ENCODE measurements around the gene DAZAP2. TPM values are rescaled to one million over a fixed set of nuclear protein-coding genes. Genes with fewer than 3 reads are reported as not detected.
A peak's percentile ranks its signal among the peaks of the same experiment; 100 is the strongest.

Gene DAZAP2
- polyA plus RNA-seq, 1 donor (not counting 4 experiments of a cell fraction or from before 2014, with no cell fraction given) = 199 TPM

DNA sequence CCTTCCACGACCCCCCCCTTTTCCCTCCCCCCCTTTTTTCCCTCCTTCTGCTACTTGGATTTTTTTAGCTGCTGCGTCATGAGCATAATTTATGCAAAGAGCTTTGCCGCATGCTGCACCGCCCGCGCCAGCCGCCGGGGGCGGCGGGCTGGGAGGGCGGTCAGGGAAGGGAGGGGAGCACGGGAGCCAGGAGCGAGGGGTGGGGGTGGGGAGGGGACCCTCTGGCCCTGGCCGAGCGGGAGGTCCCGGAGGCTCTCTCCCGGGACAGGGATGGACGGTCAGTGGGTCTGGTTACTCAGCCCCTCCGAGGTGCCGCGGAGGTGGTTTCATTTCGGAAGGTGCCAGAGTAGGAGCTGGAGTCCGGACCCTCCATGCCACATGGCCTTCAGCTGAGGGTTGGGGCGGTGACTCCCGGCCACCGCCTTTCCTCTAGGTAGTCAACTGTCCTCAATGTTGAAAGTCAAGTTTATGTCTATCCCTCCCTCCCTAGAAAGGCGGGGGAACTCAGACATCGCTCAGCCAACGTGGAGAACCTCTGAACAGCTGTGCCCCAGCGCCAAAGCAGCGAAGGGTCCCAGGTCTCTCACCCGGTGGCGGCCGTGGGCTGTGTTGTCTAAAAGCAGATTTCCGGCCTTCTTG, 20.5 kb upstream of the DAZAP2 start, which contains the start of gene POU6F1:
Gene POU6F1, minus strand, starts transcription at position 95 of the 639 bp plus-strand sequence. CDS start 11,226 bp downstream, outside the sequence.
- no peak for DNase-seq (ENCODE audit: low read depth, low spot score)
- peaks cover 8% of the 10 kb centered on the region for H3K4me1 ChIP-seq (ENCODE audit: control insufficient read depth, extremely low read depth, insufficient read depth, low read length)
- H3K27ac ChIP-seq (ENCODE audit: control insufficient read depth, insufficient read depth, low read length) = peak within 1 kb of the TSS; percentile 76
- no peaks in the 10 kb centered on the region for H3K9me1 ChIP-seq (ENCODE audit: control insufficient read depth, extremely low read depth, insufficient read depth, low read length)
- H4K20me1 ChIP-seq (ENCODE audit: control insufficient read depth, extremely low read depth, insufficient read depth, low read length) = no peaks in the 10 kb centered on the region
- no peaks in the 10 kb centered on the region for H3K79me2 ChIP-seq (ENCODE audit: control insufficient read depth, insufficient read depth, low read length)
- H3K9ac ChIP-seq (ENCODE audit: control insufficient read depth, extremely low read depth, insufficient read depth, low read length) = peak within 1 kb of the TSS; percentile 89
- no peaks in the 10 kb centered on the region for H3K27me3 ChIP-seq (ENCODE audit: control insufficient read depth, extremely low read depth, insufficient read depth, low read length)
- dilution Hi-C loops (cut with MboI; ENCODE audit: extremely low pct_ligation_motif_present, low sequenced_read_pairs) = no loop called here
- no peaks in the 10 kb centered on the region for H3K36me3 ChIP-seq (ENCODE audit: control insufficient read depth in 2 of 2, extremely low read depth in 1 of 2, insufficient read depth in 2 of 2, low read length in 2 of 2)
- peak within 1 kb of the TSS; percentile 65 to 84 (median 83) for H3K4me3 ChIP-seq (ENCODE audit: control insufficient read depth in 2 of 3, extremely low read depth in 1 of 3, insufficient read depth in 2 of 3, low read depth in 1 of 3, low read length in 3 of 3)
- H2AFZ ChIP-seq (ENCODE audit: control insufficient read depth, low read length) = peak within 1 kb of the TSS; percentile 95
- TF ChIP-seq, protein P1, sequence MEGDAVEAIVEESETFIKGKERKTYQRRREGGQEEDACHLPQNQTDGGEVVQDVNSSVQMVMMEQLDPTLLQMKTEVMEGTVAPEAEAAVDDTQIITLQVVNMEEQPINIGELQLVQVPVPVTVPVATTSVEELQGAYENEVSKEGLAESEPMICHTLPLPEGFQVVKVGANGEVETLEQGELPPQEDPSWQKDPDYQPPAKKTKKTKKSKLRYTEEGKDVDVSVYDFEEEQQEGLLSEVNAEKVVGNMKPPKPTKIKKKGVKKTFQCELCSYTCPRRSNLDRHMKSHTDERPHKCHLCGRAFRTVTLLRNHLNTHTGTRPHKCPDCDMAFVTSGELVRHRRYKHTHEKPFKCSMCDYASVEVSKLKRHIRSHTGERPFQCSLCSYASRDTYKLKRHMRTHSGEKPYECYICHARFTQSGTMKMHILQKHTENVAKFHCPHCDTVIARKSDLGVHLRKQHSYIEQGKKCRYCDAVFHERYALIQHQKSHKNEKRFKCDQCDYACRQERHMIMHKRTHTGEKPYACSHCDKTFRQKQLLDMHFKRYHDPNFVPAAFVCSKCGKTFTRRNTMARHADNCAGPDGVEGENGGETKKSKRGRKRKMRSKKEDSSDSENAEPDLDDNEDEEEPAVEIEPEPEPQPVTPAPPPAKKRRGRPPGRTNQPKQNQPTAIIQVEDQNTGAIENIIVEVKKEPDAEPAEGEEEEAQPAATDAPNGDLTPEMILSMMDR (optimal IDR thresholded peaks at IDR 0.05 in 1 of 3, IDR thresholded peaks at IDR 0.05 in 1 of 3, conservative IDR thresholded peaks at IDR 0.05 in 1 of 3; ENCODE audit: extremely low read depth in 1 of 3, insufficient read depth in 2 of 3, low read length in 3 of 3) = peak in 2 of 3 experiments; percentile 33 to 59
- no peak for TF ChIP-seq EZH2 (IDR thresholded peaks at IDR 0.05; ENCODE audit: low read length)
- H3K9me3 ChIP-seq (ENCODE audit: control insufficient read depth, low read depth, low read length) = no peaks in the 10 kb centered on the region
- peak within 1 kb of the TSS; percentile 97 for H3K4me2 ChIP-seq (ENCODE audit: control insufficient read depth, extremely low read depth, insufficient read depth, low read depth, low read length)
- FAIRE-seq = no peak

DNA sequence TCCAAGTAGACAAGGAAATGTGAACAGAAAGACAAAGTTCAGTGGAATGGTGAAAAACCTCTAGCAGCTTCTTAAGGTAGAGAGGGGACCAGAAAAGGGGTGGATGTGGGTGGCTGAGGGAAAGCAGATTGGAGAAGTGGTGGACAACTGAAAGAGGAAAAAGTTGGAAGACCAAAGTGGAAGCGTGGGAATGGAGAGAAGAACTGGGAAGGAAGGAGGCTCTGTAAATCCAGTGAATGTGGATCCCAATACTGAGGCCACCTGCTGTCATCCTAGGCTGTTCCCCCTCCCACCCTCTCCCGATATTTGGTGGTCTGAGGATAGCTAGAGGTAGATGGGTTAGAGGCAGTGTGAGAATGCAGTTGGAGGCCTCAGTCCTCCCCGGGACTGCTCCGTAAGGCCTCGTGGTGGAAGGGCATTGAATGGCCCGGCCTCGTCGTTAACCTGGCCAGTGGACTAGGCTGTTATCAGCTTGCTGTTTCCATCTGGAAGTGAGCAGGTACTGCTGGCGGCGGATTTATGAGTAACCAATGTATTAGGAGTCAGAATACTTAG, 19.9 kb upstream of the DAZAP2 start:
- H3K9ac ChIP-seq (ENCODE audit: control insufficient read depth, extremely low read depth, insufficient read depth, low read length) = peak overlapping the region; percentile 89
- peak overlapping the region; percentile 76 for H3K27ac ChIP-seq (ENCODE audit: control insufficient read depth, insufficient read depth, low read length)
- H4K20me1 ChIP-seq (ENCODE audit: control insufficient read depth, extremely low read depth, insufficient read depth, low read length) = no peaks in the 10 kb centered on the region
- peak overlapping the region; percentile 65 to 84 (median 83) for H3K4me3 ChIP-seq (ENCODE audit: control insufficient read depth in 2 of 3, extremely low read depth in 1 of 3, insufficient read depth in 2 of 3, low read depth in 1 of 3, low read length in 3 of 3)
- no peaks in the 10 kb centered on the region for H3K27me3 ChIP-seq (ENCODE audit: control insufficient read depth, extremely low read depth, insufficient read depth, low read length)
- FAIRE-seq (no peak), DNase-seq (ENCODE audit: low read depth, low spot score) (no peak)
- TF ChIP-seq, protein P1 (optimal IDR thresholded peaks at IDR 0.05 in 1 of 3, IDR thresholded peaks at IDR 0.05 in 1 of 3, conservative IDR thresholded peaks at IDR 0.05 in 1 of 3; ENCODE audit: extremely low read depth in 1 of 3, insufficient read depth in 2 of 3, low read length in 3 of 3) = no peak
- no peak for TF ChIP-seq EZH2 (IDR thresholded peaks at IDR 0.05; ENCODE audit: low read length)
- no peaks in the 10 kb centered on the region for H3K9me1 ChIP-seq (ENCODE audit: control insufficient read depth, extremely low read depth, insufficient read depth, low read length)
- peak overlapping the region; percentile 97 for H3K4me2 ChIP-seq (ENCODE audit: control insufficient read depth, extremely low read depth, insufficient read depth, low read depth, low read length)
- H3K79me2 ChIP-seq (ENCODE audit: control insufficient read depth, insufficient read depth, low read length) = no peaks in the 10 kb centered on the region
- H2AFZ ChIP-seq (ENCODE audit: control insufficient read depth, low read length) = peak overlapping the region; percentile 95
- peaks cover 8% of the 10 kb centered on the region for H3K4me1 ChIP-seq (ENCODE audit: control insufficient read depth, extremely low read depth, insufficient read depth, low read length)
- H3K9me3 ChIP-seq (ENCODE audit: control insufficient read depth, low read depth, low read length) = no peaks in the 10 kb centered on the region
- dilution Hi-C loops (cut with MboI; ENCODE audit: extremely low pct_ligation_motif_present, low sequenced_read_pairs) = no loop called here
- no peaks in the 10 kb centered on the region for H3K36me3 ChIP-seq (ENCODE audit: control insufficient read depth in 2 of 2, extremely low read depth in 1 of 2, insufficient read depth in 2 of 2, low read length in 2 of 2)

Measured in keratinocyte (primary cell).